HCT116 (cell line): ENCODE data around the gene P3H3. TPM values are rescaled to one million over a fixed set of nuclear protein-coding genes. Genes with fewer than 3 reads are reported as not detected.

Experiments
- ATAC-seq: fragments of 200-7000 bp; cut with Tn5 transposase; 2 replicates; pipeline ENCODE4 v1.9.1; 2020; ENCODE audit warnings: mild to moderate bottlenecking, moderate library complexity
- BruUV-seq: library from RNA; stranded (reverse); fragments of 400-500 nt; replicated peaks from 2 replicates; lab custom pipeline; 2021; lab: Mats Ljungman, UMichigan
- CTCF ChIA-PET: fragments of 300-600 bp; sonication (Branson Sonifier 250); formaldehyde crosslinking; loops from one replicate; lab custom pipeline; 2021; ENCODE audit warnings: antibody characterized with exemption; lab: Charles Lee
- POLR2A ChIA-PET: fragments of 300-600, 350-600 bp; sonication (Branson Sonifier 250); formaldehyde crosslinking; loops from one replicate; lab custom pipeline; 2021; ENCODE audit warnings: antibody characterized with exemption; lab: Charles Lee
- RAD21 ChIA-PET, 2 experiments: fragments of 300-600 bp; sonication (Branson Sonifier 250); formaldehyde crosslinking; loops; one replicate each; lab custom pipeline; 2023; ENCODE audit warnings: low total read pairs in 2 of 2; ENCODE audit not compliant: uncharacterized antibody in 2 of 2, unreplicated experiment in 2 of 2, low non-redundant PET in 1 of 2; lab: Charles Lee
- DNase-seq: peaks from one replicate; pipeline ENCODE4 v3.0.0-alpha.2; 2010; ENCODE audit warnings: low read depth, low spot score
- H2AFZ ChIP-seq: fragments of 200-600 bp; shearing (Covaris generic), sonication (generic); 2 replicates; pipeline ENCODE4 v1.6.1; 2017; ENCODE audit warnings: low read depth, mixed run types, mixed read lengths, antibody characterized with exemption, low read length; ENCODE audit not compliant: poor library complexity, severe bottlenecking
- H3K27ac ChIP-seq: 2 replicates; pipeline ENCODE4 v1.5.1; 2012; ENCODE audit warnings: low read depth, low read length
- H3K27me3 ChIP-seq: fragments of 200-600 bp; sonication (generic); 2 replicates; pipeline ENCODE4 v1.6.1; 2016; ENCODE audit warnings: mixed run types, low read length, mixed read lengths; ENCODE audit not compliant: insufficient read depth
- H3K36me3 ChIP-seq, 2 experiments: fragments of 200-500 bp in 1 of 2; fragments of 200-600 bp in 1 of 2; sonication (Bioruptor generic) in 1 of 2; sonication (generic) in 1 of 2; 2 replicates each; pipeline versions ENCODE4 v1.5.1 to v1.6.1; 2014 to 2016; ENCODE audit warnings: low read length in 2 of 2, inconsistent platforms in 1 of 2, mixed read lengths in 1 of 2, mixed run types in 1 of 2; ENCODE audit not compliant: insufficient read depth in 2 of 2, control insufficient read depth in 1 of 2
- H3K4me1 ChIP-seq, 2 experiments: fragments of 200-600 bp in 1 of 2; sonication (generic) in 1 of 2; 2 replicates each; pipeline versions ENCODE4 v1.5.1 to v1.6.1; 2012 to 2017; ENCODE audit warnings: low read length in 2 of 2, inconsistent platforms in 1 of 2, mild to moderate bottlenecking in 1 of 2, mixed read lengths in 1 of 2, mixed run types in 1 of 2, moderate library complexity in 1 of 2; ENCODE audit not compliant: insufficient read depth in 2 of 2, control insufficient read depth in 1 of 2
- H3K4me2 ChIP-seq: fragments of 200-600 bp; sonication (generic); 2 replicates; pipeline ENCODE4 v1.6.1; 2017; ENCODE audit warnings: mixed run types, low read length, mixed read lengths
- H3K4me3 ChIP-seq, 2 experiments: fragments of 200-600 bp in 1 of 2; sonication (generic) in 1 of 2; replicated peaks in 1 of 2; 2 replicates each; pipeline ENCODE4 v1.5.1; 2011 to 2016; ENCODE audit warnings: low read length in 2 of 2, control low read depth in 1 of 2, low read depth in 1 of 2, mild to moderate bottlenecking in 1 of 2, mixed read lengths in 1 of 2, mixed run types in 1 of 2
- H3K79me2 ChIP-seq: fragments of 200-600 bp; sonication (generic); 2 replicates; pipeline ENCODE4 v1.6.1; 2017; ENCODE audit warnings: mild to moderate bottlenecking, mixed run types, low read length, moderate library complexity, mixed read lengths; ENCODE audit not compliant: insufficient read depth
- H3K9ac ChIP-seq: fragments of 200-600 bp; sonication (generic); 2 replicates; pipeline ENCODE4 v1.6.1; 2016; ENCODE audit warnings: low read length, mixed read lengths
- H3K9me2 ChIP-seq: fragments of 200-600 bp; sonication (generic), shearing (Covaris generic); 2 replicates; pipeline ENCODE4 v1.6.1; 2017; ENCODE audit warnings: mixed run types, mild to moderate bottlenecking, moderate library complexity; ENCODE audit not compliant: insufficient read depth
- H3K9me3 ChIP-seq, 2 experiments: fragments of 200-500 bp in 1 of 2; fragments of 200-600 bp in 1 of 2; sonication (Bioruptor generic) in 1 of 2; sonication (generic) in 1 of 2; 2 replicates each; pipeline ENCODE4 v1.6.1; 2014 to 2017; ENCODE audit warnings: low read length in 2 of 2, mixed read lengths in 2 of 2, inconsistent platforms in 1 of 2, low read depth in 1 of 2, mild to moderate bottlenecking in 1 of 2, mixed run types in 1 of 2, moderate library complexity in 1 of 2; ENCODE audit not compliant: control insufficient read depth in 1 of 2, insufficient read depth in 1 of 2
- H4K20me1 ChIP-seq: fragments of 200-600 bp; sonication (generic), shearing (Covaris generic); 2 replicates; pipeline ENCODE4 v1.6.1; 2017; ENCODE audit warnings: mixed run types, mild to moderate bottlenecking, moderate library complexity; ENCODE audit not compliant: insufficient read depth
- ATF3 ChIP-seq: IDR thresholded peaks from 2 replicates; pipeline ENCODE4 v1.6.1; 2012
- CBX3 ChIP-seq: IDR thresholded peaks from 2 replicates; pipeline ENCODE4 v1.6.1; 2012; ENCODE audit warnings: low read depth
- CEBPB ChIP-seq: IDR thresholded peaks from 2 replicates; pipeline ENCODE4 v1.6.1; 2012; ENCODE audit warnings: low read depth
- CTCF ChIP-seq, 3 experiments: fragments of 200-600 bp in 1 of 3; sonication (generic) in 1 of 3; IDR thresholded peaks in 2 of 3; conservative IDR thresholded peaks in 1 of 3; 2 replicates each; pipeline ENCODE4 v1.5.1; 2012 to 2017; ENCODE audit warnings: low read depth in 2 of 3, low read length in 2 of 3, antibody characterized with exemption in 1 of 3, borderline replicate concordance in 1 of 3, control low read depth in 1 of 3, mild to moderate bottlenecking in 1 of 3, mixed read lengths in 1 of 3, mixed run types in 1 of 3, moderate library complexity in 1 of 3; ENCODE audit not compliant: insufficient read depth in 1 of 3
- EGR1 ChIP-seq: IDR thresholded peaks from 2 replicates; pipeline ENCODE4 v1.6.1; 2012; ENCODE audit warnings: low read depth
- ELF1 ChIP-seq: IDR thresholded peaks from 2 replicates; pipeline ENCODE4 v1.6.1; 2012; ENCODE audit warnings: low read depth, borderline replicate concordance
- EZH2 ChIP-seq: fragments of 200-600 bp; sonication (generic); IDR thresholded peaks from 2 replicates; pipeline ENCODE4 v1.6.1; 2017; ENCODE audit warnings: antibody characterized with exemption, mixed run types
- JUND ChIP-seq: IDR thresholded peaks from 2 replicates; pipeline ENCODE4 v1.6.1; 2012
- MAX ChIP-seq: IDR thresholded peaks from 2 replicates; pipeline ENCODE4 v1.6.1; 2012
- POLR2A ChIP-seq: IDR thresholded peaks from 2 replicates; pipeline ENCODE4 v1.7.0; 2011; ENCODE audit warnings: borderline replicate concordance; ENCODE audit not compliant: insufficient read depth, insufficient read length; ENCODE audit errors: extremely low read depth
- RAD21 ChIP-seq: IDR thresholded peaks from 2 replicates; pipeline ENCODE4 v1.6.1; 2012; ENCODE audit warnings: low read depth, mild to moderate bottlenecking
- REST ChIP-seq: IDR thresholded peaks from 2 replicates; pipeline ENCODE4 v1.6.1; 2012; ENCODE audit warnings: low read depth
- SIN3A ChIP-seq: IDR thresholded peaks from 2 replicates; pipeline ENCODE4 v1.6.1; 2012; ENCODE audit warnings: low read depth
- SP1 ChIP-seq: IDR thresholded peaks from 2 replicates; pipeline ENCODE4 v1.6.1; 2012; ENCODE audit warnings: low read depth
- SRF ChIP-seq: IDR thresholded peaks from 2 replicates; pipeline ENCODE4 v1.6.1; 2012; ENCODE audit warnings: low read depth
- TCF7L2 ChIP-seq: IDR thresholded peaks from 2 replicates; pipeline ENCODE4 v1.7.0; 2011; ENCODE audit warnings: borderline replicate concordance, inconsistent platforms; ENCODE audit not compliant: insufficient read depth, insufficient read length; ENCODE audit errors: extremely low read depth
- YY1 ChIP-seq: IDR thresholded peaks from 2 replicates; pipeline ENCODE4 v1.6.1; 2011; ENCODE audit warnings: low read length, low read depth, moderate library complexity, mild to moderate bottlenecking; ENCODE audit not compliant: insufficient replicate concordance; ENCODE audit errors: extremely low read depth
- ZBTB33 ChIP-seq: IDR thresholded peaks from 2 replicates; pipeline ENCODE4 v1.6.1; 2011; ENCODE audit warnings: mild to moderate bottlenecking, low read length, moderate library complexity; ENCODE audit not compliant: insufficient replicate concordance; ENCODE audit errors: extremely low read depth
- ZFX ChIP-seq: fragments of 450-650 bp; IDR thresholded peaks from 2 replicates; pipeline ENCODE4 v1.6.1; 2017
- ZNF274 ChIP-seq: fragments of 200-500 bp; sonication (Bioruptor generic); IDR thresholded peaks from 2 replicates; pipeline ENCODE4 v1.6.1; 2014; ENCODE audit warnings: mild to moderate bottlenecking, low read depth, low read length, inconsistent platforms
- intact Hi-C: fragments of 100-400 bp; cut with micrococcal nuclease; formaldehyde crosslinking; loops from 2 replicates; pipeline ENCODE4 v1.10.0; 2022
- total RNA-seq: library from RNA; stranded (reverse); gene quantifications from one replicate; pipeline ENCODE4 v1.2.1, GENCODE V29; 2021; ENCODE audit not compliant: unreplicated experiment

Gene P3H3
- total RNA-seq, 1 experiment from 2014 or later, result 32.2 TPM

- Histone ChIP-seq H3K36me3 (peaks cover 34 to 48% of the 10 kb centered on the region in 2 experiments; a peak in 3 of 4 replicates), H2AFZ (no peak overlapping the region), H3K4me1 (peaks cover 11 to 23% of the 10 kb centered on the region in 2 experiments), H3K9me3 (no peaks in the 10 kb centered on the region), H3K9ac (no peak overlapping the region), H4K20me1 (no peaks in the 10 kb centered on the region), H3K9me2 (no peaks in the 10 kb centered on the region), H3K79me2 (peaks cover 37% of the 10 kb centered on the region), H3K27me3 (no peaks in the 10 kb centered on the region), H3K4me2 (no peak overlapping the region), H3K27ac (no peak overlapping the region), H3K4me3 (no peak overlapping the region)
- DNase-seq (no peak), ATAC-seq (no peak)
- POLR2A ChIA-PET, result interaction anchor here (8.9 kb wide), 1 partner anchor 14 kb away, joined by 186 read pairs; the partner anchor contains the start of genes SPSB2 and TPI1
- intact Hi-C loops, result no loop called here
- CTCF ChIA-PET, result no interaction called here
- TF ChIP-seq MAX (no peak), EGR1 (no peak), EZH2 (no peak), SRF (no peak), ZFX (no peak), SP1 (no peak), RAD21 (no peak), TCF7L2 (no peak), REST (no peak), SIN3A (no peak), YY1 (no peak), CTCF (IDR thresholded peaks at IDR 0.05 in 2 of 3, conservative IDR thresholded peaks at IDR 0.05 in 1 of 3; ENCODE audit: borderline replicate concordance in 1 of 3, insufficient read depth in 1 of 3, low read depth in 2 of 3, low read length in 2 of 3) (no peak), ELF1 (no peak), ZNF274 (no peak), CEBPB (no peak), ATF3 (no peak), CBX3 (no peak), ZBTB33 (no peak), JUND (no peak), POLR2A (no peak)
- BruUV-seq, result no TSS peak
- RAD21 ChIA-PET, result no interaction called here
These were observed 27.1 kb downstream of the P3H3 start for GRCh38 chr12:6855322-6855721.
